ENCODE measurements around the gene ISG20L2. TPM values are rescaled to one million over a fixed set of nuclear protein-coding genes. Genes with fewer than 3 reads are reported as not detected.

ISG20L2 gene
- total and polyA plus RNA-seq, 4 experiments from 2014 or later, result 11.4 to 53.1 (median 33.6) TPM

DNA sequence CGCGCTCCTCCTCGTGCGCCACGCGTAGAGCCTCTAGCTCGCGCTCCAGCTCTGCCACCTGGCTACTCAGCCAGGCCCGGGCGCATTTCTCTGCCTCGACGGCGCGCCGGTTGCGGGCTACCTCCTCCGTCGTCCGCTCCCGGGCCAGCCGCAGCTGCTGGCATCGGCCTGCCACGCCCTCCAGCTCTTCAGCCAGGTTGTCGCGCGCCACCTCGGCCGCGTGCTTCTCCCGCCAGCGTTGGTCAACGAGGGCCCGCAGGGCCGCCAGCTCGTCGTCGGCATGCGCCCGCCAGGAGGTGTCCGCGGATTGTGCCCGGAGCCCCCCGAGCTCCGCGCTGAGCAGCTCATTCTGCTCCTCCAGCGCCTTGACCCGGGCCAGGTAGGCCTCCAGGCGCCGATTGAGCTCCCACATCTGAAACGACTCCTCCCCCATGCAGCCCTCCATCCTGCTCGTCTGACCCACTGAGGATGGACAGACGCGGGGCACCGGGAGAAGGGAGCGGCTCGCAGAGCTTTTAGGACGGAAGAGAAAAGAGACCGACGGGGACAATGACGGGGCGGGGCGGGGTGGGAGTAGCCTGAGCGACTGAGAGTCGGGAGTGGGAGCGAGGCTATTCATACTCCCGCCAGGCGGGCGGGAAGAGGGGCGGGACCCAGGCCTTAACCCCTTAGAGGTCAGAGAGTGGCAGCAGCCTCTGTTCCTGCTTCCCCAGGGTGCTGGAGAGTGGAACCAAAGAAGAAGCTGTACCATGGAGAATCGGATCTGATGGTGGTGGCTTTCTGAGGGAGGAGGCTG, 51.5 kb downstream of the ISG20L2 start, which contains the start of gene NES:
TSS of gene NES (minus strand) at position 588 of the 796 bp plus-strand sequence. CDS start at position 445, 143 bp downstream.
- Histone ChIP-seq H3K4me3 (ENCODE audit: low read length in 2 of 2) (no peak within 1 kb of the TSS), H3K27me3 (ENCODE audit: insufficient read depth, low read length) (peaks cover 34% of the 10 kb centered on the region), H3K4me1 (ENCODE audit: insufficient read depth, low read length) (peaks cover 14% of the 10 kb centered on the region), H3K9me3 (ENCODE audit: control insufficient read depth in 1 of 2, low read length in 2 of 2) (no peaks in the 10 kb centered on the region), H3K36me3 (ENCODE audit: insufficient read depth, low read length) (no peaks in the 10 kb centered on the region), H3K27ac (ENCODE audit: low read depth, low read length) (no peak within 1 kb of the TSS)
- Mint-ChIP-seq H3K27me3 (peaks cover 44 to 52% of the 10 kb centered on the region in 2 donors), H3K27ac (peak within 1 kb of the TSS in 4 of 7 donors; percentile 21 to 76 (median 64)), H3K36me3 (no peaks in the 10 kb centered on the region), H3K4me1 (peaks cover 1 to 14% (median 12%) of the 10 kb centered on the region in 4 donors), H3K4me3 (peak within 1 kb of the TSS; percentile 28 to 74 (median 53)), H3K9me3 (peaks cover 0 to 2% (median 0%) of the 10 kb centered on the region in 8 donors)
- intact Hi-C loops (cut with micrococcal nuclease), result no loop called here
- ChIA-PET POLR2A (ENCODE audit: partially characterized antibody) (interaction anchor here (0.8 kb wide), 1 partner anchor 50 kb away, joined by 3 read pairs; no protein-coding TSS in a partner anchor), CTCF (ENCODE audit: partially characterized antibody) (interaction anchor here (0.8 to 6.2 kb wide), 9 partner anchors 12 to 60 kb away, joined by 3 to 60 read pairs (median 15); partner anchors contain the start of gene CRABP2)
- no peak for DNase-seq

DNA sequence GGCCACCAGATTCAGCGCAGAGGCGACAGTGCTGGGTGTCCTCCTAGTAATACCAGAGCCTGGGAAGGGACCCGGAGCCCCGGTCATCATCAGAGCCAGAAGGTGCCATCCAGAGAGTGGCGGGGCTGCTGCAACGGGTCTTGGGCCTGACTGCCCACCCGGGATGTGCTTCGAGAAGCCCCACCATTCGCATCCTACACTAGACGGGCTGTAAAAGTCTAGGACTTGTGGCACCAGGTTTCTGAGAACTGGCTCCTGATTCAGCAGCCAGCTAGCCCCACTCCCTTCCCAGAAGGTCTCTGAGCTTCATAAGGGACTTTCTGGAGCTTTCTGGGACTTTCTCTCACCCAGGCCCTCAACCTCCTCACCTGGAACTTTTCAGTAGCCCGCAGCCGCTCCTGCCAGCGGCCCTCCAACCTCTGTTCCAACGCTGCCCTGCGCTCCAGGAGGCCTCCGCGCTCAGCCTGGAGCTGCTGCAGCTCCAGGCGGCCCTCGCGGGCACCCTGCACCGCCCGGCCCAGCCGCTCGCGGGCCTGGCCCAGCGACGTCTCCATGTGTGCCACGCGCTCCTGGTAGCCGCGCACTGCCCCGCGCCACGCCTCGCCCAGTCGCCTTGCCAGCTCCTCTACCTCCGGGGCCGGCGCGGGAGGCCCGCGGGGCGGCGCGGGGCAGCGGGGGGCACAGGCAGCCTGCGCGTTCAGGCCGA, 52.3 kb downstream of the ISG20L2 start:
- Mint-ChIP-seq H3K36me3 (no peaks in the 10 kb centered on the region), H3K27ac (no peak overlapping the region), H3K27me3 (peaks cover 45 to 52% of the 10 kb centered on the region in 2 donors), H3K4me1 (peaks cover 1 to 14% (median 12%) of the 10 kb centered on the region in 4 donors), H3K4me3 (no peak overlapping the region), H3K9me3 (peaks cover 0 to 2% (median 0%) of the 10 kb centered on the region in 8 donors)
- Histone ChIP-seq H3K27me3 (ENCODE audit: insufficient read depth, low read length) (peaks cover 34% of the 10 kb centered on the region), H3K27ac (ENCODE audit: low read depth, low read length) (no peak overlapping the region), H3K4me1 (ENCODE audit: insufficient read depth, low read length) (peaks cover 14% of the 10 kb centered on the region), H3K36me3 (ENCODE audit: insufficient read depth, low read length) (no peaks in the 10 kb centered on the region), H3K4me3 (ENCODE audit: low read length in 2 of 2) (no peak overlapping the region), H3K9me3 (ENCODE audit: control insufficient read depth in 1 of 2, low read length in 2 of 2) (no peaks in the 10 kb centered on the region)
- ChIA-PET POLR2A (ENCODE audit: partially characterized antibody) (no interaction called here), CTCF (ENCODE audit: partially characterized antibody) (interaction anchor here (0.8 to 6.2 kb wide), 8 partner anchors 11 to 51 kb away, joined by 3 to 60 read pairs (median 20); partner anchors contain the start of gene CRABP2)
- intact Hi-C loops (cut with micrococcal nuclease), result no loop called here
- no peak for DNase-seq

DNA sequence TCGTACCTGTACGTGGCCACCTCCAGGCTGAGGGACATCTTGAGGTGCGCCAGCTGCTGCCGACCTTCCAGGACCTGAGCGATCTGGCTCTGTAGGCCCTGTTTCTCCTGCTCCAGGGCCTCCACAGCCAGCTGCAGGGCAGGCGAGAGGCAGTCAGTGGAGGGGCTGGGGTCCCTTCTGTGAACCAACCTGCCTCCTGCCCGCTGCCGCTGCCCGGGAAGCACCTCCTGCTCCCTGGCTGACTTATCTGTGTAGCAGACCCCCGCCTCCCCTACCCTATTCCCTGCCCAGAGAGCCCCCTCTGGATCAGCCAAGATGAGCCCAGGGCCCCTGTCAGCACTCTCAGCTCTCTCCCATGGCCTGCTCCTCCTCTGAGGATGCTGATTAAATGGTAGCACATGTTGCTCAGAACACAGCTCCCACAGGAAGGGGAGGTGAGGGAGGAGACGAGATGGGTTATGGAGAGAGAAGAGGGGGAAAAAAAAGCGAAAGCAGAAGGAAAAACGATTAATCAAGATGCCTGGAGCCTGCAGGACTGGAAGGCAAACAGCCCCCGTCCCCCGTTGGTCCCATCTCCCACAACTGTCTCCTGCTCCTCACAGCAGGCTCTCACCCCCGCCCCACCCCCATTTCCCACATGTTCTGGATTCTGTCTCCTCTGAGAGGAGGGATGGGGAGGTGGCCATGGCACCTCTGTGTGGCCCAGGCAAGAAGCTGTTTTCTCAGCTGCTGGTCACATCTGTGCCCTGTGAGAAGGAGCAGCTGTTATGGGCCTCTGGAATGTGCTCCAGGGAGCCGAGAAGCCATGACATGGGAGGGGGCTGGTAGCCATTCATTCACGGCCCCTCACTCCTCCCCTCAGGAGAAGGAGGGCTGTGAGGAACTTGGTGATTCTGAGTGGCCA, 53.1 kb downstream of the ISG20L2 start:
- peaks cover 40 to 49% of the 10 kb centered on the region in 2 donors for H3K27me3 Mint-ChIP-seq
- DNase-seq, result no peak
- H3K36me3 ChIP-seq (ENCODE audit: insufficient read depth, low read length), result no peaks in the 10 kb centered on the region
- peaks cover 1 to 14% (median 12%) of the 10 kb centered on the region in 4 donors for H3K4me1 Mint-ChIP-seq
- no peak overlapping the region for H3K27ac ChIP-seq (ENCODE audit: low read depth, low read length)
- peaks cover 14% of the 10 kb centered on the region for H3K4me1 ChIP-seq (ENCODE audit: insufficient read depth, low read length)
- H3K36me3 Mint-ChIP-seq, result no peaks in the 10 kb centered on the region
- H3K27me3 ChIP-seq (ENCODE audit: insufficient read depth, low read length), result peaks cover 34% of the 10 kb centered on the region
- no peak overlapping the region for H3K27ac Mint-ChIP-seq
- POLR2A ChIA-PET (ENCODE audit: partially characterized antibody), result no interaction called here
- no peak overlapping the region for H3K4me3 ChIP-seq (ENCODE audit: low read length in 2 of 2)
- intact Hi-C loops (cut with micrococcal nuclease), result no loop called here
- H3K4me3 Mint-ChIP-seq, result no peak overlapping the region
- H3K9me3 ChIP-seq (ENCODE audit: control insufficient read depth in 1 of 2, low read length in 2 of 2), result no peaks in the 10 kb centered on the region
- CTCF ChIA-PET (ENCODE audit: partially characterized antibody), result interaction anchor here (1.0 to 6.2 kb wide), 6 partner anchors 10 to 51 kb away, joined by 3 to 60 read pairs (median 30); no protein-coding TSS in a partner anchor
- peaks cover 0 to 2% (median 0%) of the 10 kb centered on the region in 8 donors for H3K9me3 Mint-ChIP-seq

DNA sequence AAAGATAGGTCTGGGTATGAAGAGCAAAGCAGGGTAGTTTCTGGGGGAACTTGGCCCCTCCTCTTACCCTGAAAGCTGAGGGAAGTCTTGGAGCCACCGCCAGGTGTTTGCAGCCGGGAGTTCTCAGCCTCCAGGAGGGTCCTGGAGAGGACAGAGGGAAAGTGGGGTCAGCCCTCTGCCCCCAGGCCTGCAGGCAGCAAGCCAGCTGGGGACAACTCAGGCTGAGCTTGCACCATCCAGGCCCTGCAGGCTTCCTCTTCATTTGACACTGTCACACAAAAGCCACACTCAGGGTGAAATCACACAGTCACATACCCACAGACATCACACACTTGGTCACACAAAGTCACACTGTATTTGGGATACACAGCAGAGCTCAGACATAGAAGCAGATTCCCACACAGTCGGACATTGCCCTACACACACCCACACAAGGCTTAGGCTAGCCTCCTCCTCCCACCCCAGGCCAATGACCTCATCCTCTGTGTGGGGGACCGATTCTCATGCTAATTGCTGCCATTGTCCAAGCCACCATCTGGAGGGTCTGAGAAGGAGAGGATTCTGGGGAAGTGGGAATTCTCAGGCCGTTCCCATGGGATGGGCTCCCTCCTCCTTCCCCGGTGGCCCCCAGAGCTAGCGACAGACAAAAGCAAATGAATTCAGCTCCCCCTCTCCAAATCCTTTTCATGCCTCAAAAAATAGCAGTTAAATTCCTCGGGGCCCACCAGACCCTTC, 55.0 kb downstream of the ISG20L2 start:
- peaks cover 1 to 14% (median 12%) of the 10 kb centered on the region in 4 donors for H3K4me1 Mint-ChIP-seq
- intact Hi-C loops (cut with micrococcal nuclease), result no loop called here
- peaks cover 0 to 2% (median 0%) of the 10 kb centered on the region in 8 donors for H3K9me3 Mint-ChIP-seq
- peaks cover 28 to 34% of the 10 kb centered on the region in 2 donors for H3K27me3 Mint-ChIP-seq
- Histone ChIP-seq H3K27ac (ENCODE audit: low read depth, low read length) (no peak overlapping the region), H3K27me3 (ENCODE audit: insufficient read depth, low read length) (peaks cover 22% of the 10 kb centered on the region), H3K9me3 (ENCODE audit: control insufficient read depth in 1 of 2, low read length in 2 of 2) (no peaks in the 10 kb centered on the region), H3K36me3 (ENCODE audit: insufficient read depth, low read length) (no peaks in the 10 kb centered on the region), H3K4me1 (ENCODE audit: insufficient read depth, low read length) (peaks cover 14% of the 10 kb centered on the region), H3K4me3 (ENCODE audit: low read length in 2 of 2) (no peak overlapping the region)
- H3K27ac Mint-ChIP-seq, result no peak overlapping the region
- H3K4me3 Mint-ChIP-seq, result no peak overlapping the region
- no peak for DNase-seq
- ChIA-PET CTCF (ENCODE audit: partially characterized antibody) (interaction anchor here (1.3 to 1.4 kb wide), 2 partner anchors 14 to 16 kb away, joined by 3 to 4 read pairs; no protein-coding TSS in a partner anchor), POLR2A (ENCODE audit: partially characterized antibody) (no interaction called here)
- H3K36me3 Mint-ChIP-seq, result no peaks in the 10 kb centered on the region

Other genes starting within 250 kb of the ISG20L2 start
- 10 to 100 TPM; 65.0 to 69.6 TPM for gene MEF2D, start 228.0 kb downstream of the ISG20L2 start, total RNA-seq
- gene MEF2D, start 228.0 kb downstream of the ISG20L2 start, polyA plus RNA-seq, result 10 to 100 TPM in 1 of 2 donors, 1 to 10 TPM in 1; 4.2 to 13.8 TPM
- gene IQGAP3, start 156.2 kb downstream of the ISG20L2 start, total RNA-seq, result not detected
- not detected for gene IQGAP3, start 156.2 kb downstream of the ISG20L2 start, polyA plus RNA-seq
- under 1 TPM; 0.84 to 0.91 TPM for gene TTC24, start 149.0 kb downstream of the ISG20L2 start, total RNA-seq
- gene TTC24, start 149.0 kb downstream of the ISG20L2 start, polyA plus RNA-seq, result under 1 TPM in 1 of 2 donors, not detected in 1; 0.12 TPM
- gene NAXE, start 137.0 kb downstream of the ISG20L2 start, total RNA-seq, result 10 to 100 TPM; 46.7 to 49.5 TPM
- 100 to 1,000 TPM in 1 of 2 donors, 10 to 100 TPM in 1; 93.3 to 152 TPM for gene NAXE, start 137.0 kb downstream of the ISG20L2 start, polyA plus RNA-seq
- gene GPATCH4, start 127.3 kb downstream of the ISG20L2 start, total RNA-seq, result 10 to 100 TPM; 26.9 to 30.7 TPM
- gene GPATCH4, start 127.3 kb downstream of the ISG20L2 start, polyA plus RNA-seq, result 10 to 100 TPM in 1 of 2 donors, 1 to 10 TPM in 1; 8.1 to 58.5 TPM
- gene HAPLN2, start 109.4 kb downstream of the ISG20L2 start, total RNA-seq, result not detected
- not detected for gene HAPLN2, start 109.4 kb downstream of the ISG20L2 start, polyA plus RNA-seq
- gene BCAN, start 86.6 kb downstream of the ISG20L2 start, total RNA-seq, result not detected
- gene BCAN, start 86.6 kb downstream of the ISG20L2 start, polyA plus RNA-seq, result not detected
- gene NES, start 51.4 kb downstream of the ISG20L2 start, total RNA-seq, result not detected
- gene NES, start 51.4 kb downstream of the ISG20L2 start, polyA plus RNA-seq, result not detected
- under 1 TPM; 0.55 to 0.61 TPM for gene CRABP2, start 23.2 kb downstream of the ISG20L2 start, total RNA-seq
- gene CRABP2, start 23.2 kb downstream of the ISG20L2 start, polyA plus RNA-seq, result under 1 TPM in 1 of 2 donors, not detected in 1; 0.21 TPM
- 10 to 100 TPM; 30.5 to 35.7 TPM for gene METTL25B, start 297 bp downstream of the ISG20L2 start, total RNA-seq
- gene METTL25B, start 297 bp downstream of the ISG20L2 start, polyA plus RNA-seq, result 1 to 10 TPM; 4.6 to 7.5 TPM
- gene MRPL24, start 12.3 kb upstream of the ISG20L2 start, total RNA-seq, result 10 to 100 TPM; 44.1 to 47.4 TPM
- 100 to 1,000 TPM in 1 of 2 donors, 10 to 100 TPM in 1; 86.7 to 150 TPM for gene MRPL24, start 12.3 kb upstream of the ISG20L2 start, polyA plus RNA-seq
- gene HDGF, start 22.9 kb upstream of the ISG20L2 start, total RNA-seq, result 10 to 100 TPM; 93.3 to 97.0 TPM
- gene HDGF, start 22.9 kb upstream of the ISG20L2 start, polyA plus RNA-seq, result 10 to 100 TPM; 23.8 to 49.3 TPM
- 10 to 100 TPM; 60.9 to 61.3 TPM for gene PRCC, start 38.8 kb upstream of the ISG20L2 start, total RNA-seq
- 10 to 100 TPM; 32.8 to 52.7 TPM for gene PRCC, start 38.8 kb upstream of the ISG20L2 start, polyA plus RNA-seq
- 10 to 100 TPM; 55.1 to 63.6 TPM for gene SH2D2A, start 88.1 kb upstream of the ISG20L2 start, total RNA-seq
- 10 to 100 TPM; 29.1 to 53.9 TPM for gene SH2D2A, start 88.1 kb upstream of the ISG20L2 start, polyA plus RNA-seq
- gene INSRR, start 130.4 kb upstream of the ISG20L2 start, total RNA-seq, result under 1 TPM in 1 of 2 experiments, not detected in 1; 0.06 TPM
- not detected for gene INSRR, start 130.4 kb upstream of the ISG20L2 start, polyA plus RNA-seq
- under 1 TPM in 1 of 2 experiments, not detected in 1; 0.23 TPM for gene NTRK1, start 132.1 kb upstream of the ISG20L2 start, total RNA-seq
- gene NTRK1, start 132.1 kb upstream of the ISG20L2 start, polyA plus RNA-seq, result not detected
- gene PEAR1, start 165.0 kb upstream of the ISG20L2 start, total RNA-seq, result under 1 TPM; 0.32 to 0.36 TPM
- gene PEAR1, start 165.0 kb upstream of the ISG20L2 start, polyA plus RNA-seq, result not detected
- not detected for gene LRRC71, start 191.9 kb upstream of the ISG20L2 start, total RNA-seq
- not detected for gene LRRC71, start 191.9 kb upstream of the ISG20L2 start, polyA plus RNA-seq